ENCODE data around the gene AP1M1. TPM values are rescaled to one million over a fixed set of nuclear protein-coding genes. Genes with fewer than 3 reads are reported as not detected.

AP1M1 gene
- total RNA-seq, 1 experiment from 2014 or later = 30.3 TPM

DNA sequence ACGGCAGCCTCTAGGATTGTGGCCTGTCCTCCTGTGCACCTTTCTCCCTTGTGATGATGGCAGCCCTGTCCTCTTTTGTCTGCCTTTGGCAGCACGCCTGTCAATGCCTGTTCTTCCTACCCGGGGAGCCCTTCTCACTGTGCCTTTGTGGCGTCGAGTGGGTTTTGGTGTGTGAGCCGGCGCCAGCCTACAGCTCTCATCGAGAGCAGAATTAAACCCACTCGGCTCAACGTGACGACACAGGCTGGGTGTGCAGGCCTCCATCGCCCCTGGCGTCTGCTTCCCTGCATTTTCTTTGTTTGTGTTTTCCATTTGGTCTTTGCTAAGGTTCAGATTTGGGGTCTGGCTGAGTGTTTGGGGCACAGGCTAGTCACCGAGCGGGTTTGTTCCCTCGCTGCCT lies 34.4 kb downstream of the AP1M1 start:
- no peak overlapping the region for H2BK12ac ChIP-seq (ENCODE audit: insufficient read length, low read depth, low read length)
- no peak for DNase-seq
- no peak overlapping the region for H3K56ac ChIP-seq (ENCODE audit: insufficient read length, low read depth, low read length)
- H4K8ac ChIP-seq (replicated peaks; ENCODE audit: insufficient read length, low read depth, low read length) = no peak overlapping the region
- H3K79me1 ChIP-seq (ENCODE audit: insufficient read depth, low read depth, low read length, poor library complexity, severe bottlenecking) = no peaks in the 10 kb centered on the region
- H3K27ac ChIP-seq (ENCODE audit: insufficient read length, low read depth, low read length) = no peak overlapping the region
- H3T11ph ChIP-seq (ENCODE audit: low read length) = no peak overlapping the region
- no peaks in the 10 kb centered on the region for H3K4me1 ChIP-seq (ENCODE audit: insufficient read depth, low read length)
- no CpG with 5 or more reads among the region's 16 CpGs for WGBS (ENCODE audit: extremely low coverage, insufficient read length, low lambda C conversion rate)
- H2AFZ ChIP-seq (ENCODE audit: low read length) = no peak overlapping the region
- Mint-ChIP-seq H3K4me1 (no peaks in the 10 kb centered on the region), H3K4me3 (no peak overlapping the region), H3K36me3 (ENCODE audit: insufficient read depth in 1 of 3, low read depth in 3 of 3) (peaks cover 3 to 28% (median 19%) of the 10 kb centered on the region in 3 experiments; a peak in 6 of 7 replicates), H3K27ac (0 out of 7 replicates have a peak overlapping the region, but pooled peaks of 1 of the 3 experiments have one; percentile 37), H3K27me3 (ENCODE audit: low read depth) (no peaks in the 10 kb centered on the region), H3K9me3 (no peaks in the 10 kb centered on the region; a peak in 1 of 5 replicates)
- TF ChIP-seq, protein P1, sequence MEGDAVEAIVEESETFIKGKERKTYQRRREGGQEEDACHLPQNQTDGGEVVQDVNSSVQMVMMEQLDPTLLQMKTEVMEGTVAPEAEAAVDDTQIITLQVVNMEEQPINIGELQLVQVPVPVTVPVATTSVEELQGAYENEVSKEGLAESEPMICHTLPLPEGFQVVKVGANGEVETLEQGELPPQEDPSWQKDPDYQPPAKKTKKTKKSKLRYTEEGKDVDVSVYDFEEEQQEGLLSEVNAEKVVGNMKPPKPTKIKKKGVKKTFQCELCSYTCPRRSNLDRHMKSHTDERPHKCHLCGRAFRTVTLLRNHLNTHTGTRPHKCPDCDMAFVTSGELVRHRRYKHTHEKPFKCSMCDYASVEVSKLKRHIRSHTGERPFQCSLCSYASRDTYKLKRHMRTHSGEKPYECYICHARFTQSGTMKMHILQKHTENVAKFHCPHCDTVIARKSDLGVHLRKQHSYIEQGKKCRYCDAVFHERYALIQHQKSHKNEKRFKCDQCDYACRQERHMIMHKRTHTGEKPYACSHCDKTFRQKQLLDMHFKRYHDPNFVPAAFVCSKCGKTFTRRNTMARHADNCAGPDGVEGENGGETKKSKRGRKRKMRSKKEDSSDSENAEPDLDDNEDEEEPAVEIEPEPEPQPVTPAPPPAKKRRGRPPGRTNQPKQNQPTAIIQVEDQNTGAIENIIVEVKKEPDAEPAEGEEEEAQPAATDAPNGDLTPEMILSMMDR (conservative IDR thresholded peaks at IDR 0.05) = no peak
- H3K9me3 ChIP-seq (ENCODE audit: control insufficient read depth, low read depth, low read length) = no peaks in the 10 kb centered on the region
- H3K9ac ChIP-seq (ENCODE audit: extremely low read depth, insufficient read length, low read length) = no peak overlapping the region
- H3K79me2 ChIP-seq (ENCODE audit: insufficient read depth, low read length) = no peaks in the 10 kb centered on the region
- no peak overlapping the region for H2AK5ac ChIP-seq (ENCODE audit: insufficient read length, low read length)
- H2BK15ac ChIP-seq (ENCODE audit: low read depth, low read length) = no peak overlapping the region
- H4K5ac ChIP-seq (ENCODE audit: insufficient read length, low read depth, low read length) = no peak overlapping the region
- H3K23ac ChIP-seq (ENCODE audit: insufficient read length, low read depth, low read length) = no peak overlapping the region
- no peak overlapping the region for H2BK20ac ChIP-seq (ENCODE audit: low read depth, low read length, poor library complexity, severe bottlenecking)
- no peak overlapping the region for H4K91ac ChIP-seq (ENCODE audit: insufficient read length, low read depth, low read length)
- H2BK5ac ChIP-seq (ENCODE audit: insufficient read length, low read length) = no peak overlapping the region
- no peak overlapping the region for H3K4me2 ChIP-seq (ENCODE audit: insufficient read depth, insufficient read length, low read length)
- no peaks in the 10 kb centered on the region for H3K23me2 ChIP-seq (ENCODE audit: insufficient read length, low read depth, low read length, poor library complexity, severe bottlenecking)
- H3K27me3 ChIP-seq (ENCODE audit: insufficient read depth, low read length) = no peaks in the 10 kb centered on the region
- H3K4ac ChIP-seq (ENCODE audit: low read depth, low read length) = no peak overlapping the region
- no peak overlapping the region for H2BK120ac ChIP-seq (ENCODE audit: low read depth, low read length, poor library complexity, severe bottlenecking)
- H3K14ac ChIP-seq (ENCODE audit: insufficient read depth, low read length) = no peak overlapping the region
- no peaks in the 10 kb centered on the region for H4K20me1 ChIP-seq (ENCODE audit: control insufficient read depth, insufficient read depth, insufficient read length)
- no peak overlapping the region for H3K18ac ChIP-seq (ENCODE audit: insufficient read length, low read depth, low read length)

Data from H9 (cell line).